MM.1S (cell line): ENCODE measurements around the gene OVCH1.

Experiments
- EZH2 ChIP-seq: fragments of 300-600 bp; sonication (generic); optimal IDR thresholded peaks from 2 replicates; pipeline ENCODE3; 2017; ENCODE audit warnings: low read depth, mild to moderate bottlenecking, antibody characterized with exemption, low read length, mixed read lengths
- EZH2phosphoT487 ChIP-seq: fragments of 300-600 bp; sonication (generic); IDR thresholded peaks from 2 replicates; pipeline ENCODE4 v1.6.1; 2018; ENCODE audit warnings: antibody characterized with exemption, low read length
- TF ChIP-seq, protein P1 (sequence below): fragments of 300-600 bp; sonication (generic); IDR thresholded peaks from 2 replicates; pipeline ENCODE4 v1.5.1; 2016; ENCODE audit warnings: antibody characterized with exemption, low read length, mixed read lengths

DNA sequence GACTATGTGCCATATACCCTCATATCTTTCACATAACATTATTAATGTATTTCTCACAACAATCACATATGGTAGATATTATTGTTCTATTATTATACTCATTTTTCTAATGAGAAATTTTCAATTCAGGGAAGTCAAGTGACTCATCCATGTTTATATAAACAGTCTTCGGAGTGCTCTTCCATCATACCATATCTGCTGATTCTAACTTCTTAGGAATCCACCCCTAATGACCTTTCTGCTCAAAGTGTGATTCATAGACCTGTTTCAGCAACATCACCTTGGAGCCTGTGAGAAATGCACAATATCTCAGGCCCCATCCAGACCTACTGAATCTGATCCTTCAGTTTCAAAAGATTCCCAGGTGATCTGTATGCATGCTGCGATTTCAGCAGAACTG is 39.8 kb upstream of the OVCH1 start:
- TF ChIP-seq, protein P1, sequence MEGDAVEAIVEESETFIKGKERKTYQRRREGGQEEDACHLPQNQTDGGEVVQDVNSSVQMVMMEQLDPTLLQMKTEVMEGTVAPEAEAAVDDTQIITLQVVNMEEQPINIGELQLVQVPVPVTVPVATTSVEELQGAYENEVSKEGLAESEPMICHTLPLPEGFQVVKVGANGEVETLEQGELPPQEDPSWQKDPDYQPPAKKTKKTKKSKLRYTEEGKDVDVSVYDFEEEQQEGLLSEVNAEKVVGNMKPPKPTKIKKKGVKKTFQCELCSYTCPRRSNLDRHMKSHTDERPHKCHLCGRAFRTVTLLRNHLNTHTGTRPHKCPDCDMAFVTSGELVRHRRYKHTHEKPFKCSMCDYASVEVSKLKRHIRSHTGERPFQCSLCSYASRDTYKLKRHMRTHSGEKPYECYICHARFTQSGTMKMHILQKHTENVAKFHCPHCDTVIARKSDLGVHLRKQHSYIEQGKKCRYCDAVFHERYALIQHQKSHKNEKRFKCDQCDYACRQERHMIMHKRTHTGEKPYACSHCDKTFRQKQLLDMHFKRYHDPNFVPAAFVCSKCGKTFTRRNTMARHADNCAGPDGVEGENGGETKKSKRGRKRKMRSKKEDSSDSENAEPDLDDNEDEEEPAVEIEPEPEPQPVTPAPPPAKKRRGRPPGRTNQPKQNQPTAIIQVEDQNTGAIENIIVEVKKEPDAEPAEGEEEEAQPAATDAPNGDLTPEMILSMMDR = no peak
- TF ChIP-seq EZH2 (no peak), EZH2phosphoT487 (no peak)
